T-helper 2 cell (primary cell): Measurements from ENCODE around the gene SLC39A11.

Experiments used
- DNase-seq, 5 experiments: peaks; one replicate each; pipeline versions ENCODE4 v3.0.0 to v3.0.0-alpha.2; 2012 to 2022

Gene SLC39A11

DNA sequence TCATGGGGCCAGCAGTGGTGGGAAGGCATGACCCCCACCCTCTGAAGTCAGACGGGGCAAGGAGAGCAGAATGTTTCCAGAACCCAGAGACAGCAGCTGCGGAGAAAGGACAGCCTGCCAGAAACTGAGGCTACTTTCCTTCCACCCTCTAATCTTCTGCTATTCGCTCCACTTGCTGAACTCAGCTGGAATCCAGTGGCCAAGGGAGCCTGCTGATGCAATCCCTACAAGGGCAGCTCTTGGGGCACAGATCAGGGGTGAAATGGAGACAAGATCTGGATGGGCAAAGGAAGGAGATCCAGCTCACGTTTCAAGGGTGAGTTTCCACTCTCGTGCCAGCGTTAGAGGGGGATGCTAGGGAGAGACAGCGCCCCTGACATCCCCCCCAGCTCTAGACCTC, 479.1 kb downstream of the SLC39A11 start:
- DNase-seq, result no peak

DNA sequence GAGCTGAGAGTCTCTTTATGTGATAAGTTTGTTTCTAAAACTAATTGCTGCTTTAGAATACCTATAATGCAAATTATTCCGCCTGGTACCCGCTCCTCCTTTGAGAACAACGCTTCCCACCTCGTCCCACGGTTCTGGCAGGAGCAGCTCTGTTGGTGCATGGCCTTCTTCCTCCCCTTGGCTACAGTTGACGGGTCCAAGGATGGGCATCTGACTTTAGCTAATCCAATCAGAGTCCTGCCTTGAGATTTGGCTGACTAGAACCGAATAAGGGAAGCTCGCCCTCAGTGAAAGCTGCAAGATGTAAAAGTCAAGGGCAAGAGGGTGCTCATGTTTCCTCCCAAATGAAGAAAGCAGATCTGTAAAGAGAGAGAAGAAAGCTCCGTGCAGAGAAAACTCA, 481.3 kb downstream of the SLC39A11 start:
- no peak for DNase-seq

DNA sequence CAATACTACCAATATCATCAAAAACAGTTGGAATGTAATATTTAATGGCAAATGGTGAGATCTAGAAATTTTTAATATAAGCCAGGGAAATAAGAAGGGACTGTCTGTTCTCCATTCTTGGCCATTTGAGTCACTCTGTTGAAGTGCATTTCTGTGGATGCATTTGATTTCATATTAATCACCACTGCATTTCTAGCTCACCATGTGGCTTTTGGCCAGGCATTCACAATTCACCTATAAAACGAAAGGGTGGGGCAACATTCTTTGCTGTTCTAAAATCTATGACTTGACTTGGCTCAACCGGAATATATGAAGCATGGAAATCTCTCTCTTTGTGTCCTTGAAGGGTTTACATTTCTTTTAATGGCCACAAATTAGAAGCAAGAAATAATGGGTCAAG, 483.0 kb downstream of the SLC39A11 start:
- DNase-seq, result no peak

DNA sequence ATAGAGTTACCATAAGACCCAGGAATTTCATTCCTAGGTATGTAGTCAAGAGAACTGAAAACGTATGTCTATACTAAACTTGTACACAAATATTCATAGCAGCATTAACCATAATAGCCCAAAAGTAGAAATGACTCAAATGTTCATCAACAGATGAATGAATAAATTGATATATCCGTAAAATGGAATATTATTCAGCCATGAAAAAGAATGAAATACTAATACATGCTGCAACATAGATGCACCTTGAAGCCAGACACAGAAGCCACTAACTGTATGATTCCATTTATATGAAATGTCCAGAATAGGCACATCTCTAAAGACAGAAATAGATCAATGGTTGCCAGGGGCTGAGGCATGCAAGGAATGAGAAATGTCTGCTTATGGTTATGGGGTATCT, 484.1 kb downstream of the SLC39A11 start:
- no peak for DNase-seq

DNA sequence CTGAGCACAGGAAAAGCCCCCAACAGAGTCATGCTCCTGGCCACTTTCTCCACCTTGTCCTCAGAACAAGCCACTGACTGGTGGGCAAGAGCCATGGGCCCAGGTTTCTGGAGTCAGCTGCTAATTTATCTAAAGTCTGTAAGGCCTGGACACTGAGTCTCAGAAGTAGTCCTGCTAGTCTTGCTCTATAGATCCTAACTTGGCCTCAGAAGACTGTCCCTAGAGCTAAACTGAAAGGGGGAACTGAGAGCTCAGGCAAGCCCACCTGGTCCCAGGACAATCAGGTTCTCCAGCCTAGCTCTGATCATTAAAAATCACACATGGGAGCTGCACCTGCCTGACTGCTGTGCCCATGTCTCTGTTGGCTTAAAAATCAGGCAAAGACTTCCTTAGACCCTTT, 485.8 kb downstream of the SLC39A11 start:
- no peak for DNase-seq

DNA sequence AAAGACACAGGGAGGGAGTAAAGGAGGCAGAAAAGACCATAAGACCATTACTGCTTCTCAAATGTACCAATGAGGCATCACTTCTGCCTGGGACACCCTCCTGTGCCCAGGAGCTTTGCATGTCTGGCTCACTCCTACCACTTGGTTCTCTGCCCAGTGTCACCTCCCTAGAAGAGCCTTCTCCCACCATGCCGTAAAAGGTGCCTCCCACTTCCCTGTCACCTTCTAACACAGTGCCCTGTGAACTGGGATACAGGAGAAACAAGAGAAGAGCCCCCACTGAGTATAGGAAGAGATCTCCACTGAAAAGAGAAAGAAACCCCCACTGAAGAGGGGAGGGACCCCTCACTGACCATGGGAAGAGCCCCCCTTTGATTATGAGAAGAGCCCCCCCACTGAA, 486.9 kb downstream of the SLC39A11 start:
- no peak for DNase-seq

DNA sequence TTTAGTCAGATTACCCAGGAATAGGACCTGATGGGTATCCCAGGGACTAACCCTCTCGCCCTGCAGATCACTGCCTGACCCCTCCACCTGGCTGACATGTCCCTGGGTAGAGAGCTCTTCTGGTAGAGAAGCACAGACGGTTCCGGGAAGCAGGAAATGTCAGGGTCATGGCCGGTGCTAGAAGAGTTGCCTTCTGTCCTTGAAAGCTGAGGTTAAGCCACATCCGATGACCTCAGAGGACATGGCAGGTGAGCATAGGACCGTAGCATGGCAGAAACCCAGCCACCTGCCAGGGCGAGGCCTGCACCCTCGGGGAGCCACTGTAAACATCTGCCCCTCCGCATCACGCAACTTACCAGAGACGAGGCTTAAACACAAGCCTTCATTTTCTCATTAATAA, 488.0 kb downstream of the SLC39A11 start:
- DNase-seq, result no peak

DNA sequence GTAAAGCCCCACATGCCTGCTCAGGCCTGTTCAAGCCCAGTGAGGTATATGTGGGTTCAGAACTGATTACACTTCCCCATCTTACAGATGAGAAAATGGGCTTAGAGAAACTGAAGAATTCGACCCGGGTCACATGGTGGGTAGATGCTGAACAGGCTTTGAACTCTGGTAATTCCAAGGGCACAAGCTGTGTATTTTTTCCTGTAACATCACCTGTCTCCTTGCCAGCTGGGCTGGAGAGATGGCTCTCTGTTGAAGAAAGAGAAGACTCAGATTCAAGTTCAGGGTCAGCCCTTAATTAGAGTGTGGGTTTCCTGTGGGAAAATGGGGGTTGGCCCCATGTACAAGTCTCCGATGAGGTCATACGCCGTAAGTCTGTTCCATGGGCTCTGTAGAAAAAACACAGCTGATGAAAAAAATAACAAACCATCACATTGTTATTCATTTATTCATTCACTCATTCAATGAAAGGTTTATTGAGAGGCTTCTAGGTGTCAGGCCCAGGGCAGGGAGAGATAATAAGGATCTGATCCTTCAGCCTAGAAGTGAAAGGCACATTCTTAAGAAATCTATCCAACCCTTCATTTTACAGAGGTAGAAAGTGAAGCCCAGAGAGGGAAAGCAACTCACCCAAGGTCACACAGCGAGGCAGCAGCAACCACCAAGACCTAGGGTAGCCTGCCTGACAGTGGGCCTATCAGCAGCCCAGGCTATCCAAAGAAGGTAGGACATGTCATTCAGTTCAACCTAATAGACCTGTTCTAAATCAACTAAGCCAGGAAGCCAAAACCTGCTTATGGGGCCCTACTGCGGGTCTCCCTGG, 488.9 kb downstream of the SLC39A11 start:
- no peak for DNase-seq

DNA sequence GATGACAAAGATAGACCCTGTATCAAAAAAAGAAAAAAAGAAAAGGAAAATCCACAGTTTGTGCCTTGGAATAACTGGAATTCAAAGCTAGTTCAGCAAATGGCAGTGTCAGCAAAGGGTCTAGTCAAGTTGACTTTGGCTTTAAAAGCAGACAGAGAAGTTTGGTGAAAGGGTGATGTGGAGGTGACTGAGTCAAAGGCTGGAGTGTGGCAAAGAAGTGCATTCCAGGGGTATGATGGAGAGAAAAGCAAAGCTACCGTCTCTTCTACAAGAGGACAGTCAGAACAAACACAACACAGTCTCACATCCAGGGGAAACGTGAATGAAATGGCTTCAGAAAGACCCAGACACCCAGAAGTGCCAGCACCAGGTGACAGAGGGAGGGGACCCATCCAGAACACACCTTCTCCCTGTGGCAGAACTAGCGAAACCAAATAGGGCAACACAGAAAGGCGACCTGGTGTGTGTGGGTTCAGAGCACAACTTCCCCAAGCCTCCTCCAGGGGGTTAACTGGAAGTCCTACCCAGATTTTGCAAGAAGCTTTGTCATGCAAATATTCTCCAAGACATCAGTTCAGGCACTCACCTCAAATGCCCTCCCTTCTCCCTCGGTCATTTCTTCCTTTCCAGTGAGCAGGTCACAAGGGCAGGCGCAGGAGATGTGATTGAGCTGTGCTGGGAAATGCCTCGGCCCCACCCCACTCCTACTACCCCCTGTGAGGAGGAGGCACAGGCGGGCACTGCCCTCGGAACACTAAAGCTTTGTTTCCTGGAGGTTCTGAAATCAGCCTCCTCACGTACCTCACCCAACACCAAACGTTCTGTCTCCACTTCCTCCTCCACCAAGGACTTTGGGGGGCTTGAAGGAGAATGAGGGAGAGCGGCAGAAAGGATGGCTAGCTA, 489.7 kb downstream of the SLC39A11 start:
- DNase-seq, result no peak

DNA sequence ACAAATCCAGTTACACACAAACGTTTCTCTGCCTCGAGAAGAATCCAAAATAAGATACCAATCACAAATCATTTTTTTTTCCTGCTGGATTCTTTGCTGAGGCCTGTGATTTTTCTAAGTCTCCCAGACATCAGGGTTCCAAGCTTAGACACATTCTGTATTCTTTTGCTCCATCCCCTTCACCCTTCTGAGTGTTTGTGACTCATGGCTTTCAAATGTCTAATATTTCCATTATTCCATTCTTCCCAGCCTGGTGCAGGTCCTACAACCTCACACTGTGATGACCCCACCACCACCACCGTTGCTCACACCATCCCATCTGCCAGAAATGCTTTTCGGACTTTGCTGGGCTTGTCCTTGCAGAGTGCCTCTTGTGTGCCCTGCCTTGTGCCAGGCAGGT, 491.6 kb downstream of the SLC39A11 start:
- DNase-seq, result no peak

DNA sequence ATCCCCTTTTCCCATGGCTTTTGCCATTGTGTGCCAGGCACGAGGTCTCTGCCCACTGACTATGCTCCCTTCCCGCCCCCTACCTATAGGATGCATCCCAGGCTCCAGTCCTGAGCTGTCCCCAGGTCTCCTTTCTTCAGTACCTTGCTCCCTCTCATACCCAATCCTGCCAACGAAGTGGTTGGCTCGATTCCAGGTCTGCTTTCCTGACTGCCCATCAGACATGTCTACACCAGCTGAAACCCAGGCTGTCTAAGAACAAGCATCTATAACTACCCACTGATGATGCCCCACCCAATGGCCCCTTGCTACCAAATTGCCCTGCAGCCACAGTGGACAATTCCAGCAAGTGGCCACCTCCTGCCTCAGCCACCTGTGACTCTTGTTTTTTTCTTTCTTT, 492.6 kb downstream of the SLC39A11 start:
- DNase-seq, result no peak

DNA sequence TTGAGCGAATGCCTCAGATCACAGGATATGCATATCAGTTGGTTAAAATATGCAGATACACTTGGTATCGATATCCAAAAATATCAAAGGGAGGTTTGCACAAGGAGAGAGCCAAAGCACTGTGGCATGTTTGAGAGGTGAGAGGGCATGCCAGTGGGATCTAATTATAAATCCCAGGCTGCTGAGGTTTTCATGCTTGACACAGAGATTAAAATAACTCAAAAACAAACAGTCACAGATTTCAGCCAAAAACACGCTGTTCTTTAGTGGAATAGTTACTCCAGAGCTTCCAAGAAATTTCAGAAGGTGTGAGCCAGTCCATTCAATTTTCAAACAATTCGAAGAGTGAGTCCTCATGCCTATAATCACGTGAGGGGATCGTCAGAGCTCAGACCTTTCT, 493.8 kb downstream of the SLC39A11 start:
- no peak for DNase-seq

DNA sequence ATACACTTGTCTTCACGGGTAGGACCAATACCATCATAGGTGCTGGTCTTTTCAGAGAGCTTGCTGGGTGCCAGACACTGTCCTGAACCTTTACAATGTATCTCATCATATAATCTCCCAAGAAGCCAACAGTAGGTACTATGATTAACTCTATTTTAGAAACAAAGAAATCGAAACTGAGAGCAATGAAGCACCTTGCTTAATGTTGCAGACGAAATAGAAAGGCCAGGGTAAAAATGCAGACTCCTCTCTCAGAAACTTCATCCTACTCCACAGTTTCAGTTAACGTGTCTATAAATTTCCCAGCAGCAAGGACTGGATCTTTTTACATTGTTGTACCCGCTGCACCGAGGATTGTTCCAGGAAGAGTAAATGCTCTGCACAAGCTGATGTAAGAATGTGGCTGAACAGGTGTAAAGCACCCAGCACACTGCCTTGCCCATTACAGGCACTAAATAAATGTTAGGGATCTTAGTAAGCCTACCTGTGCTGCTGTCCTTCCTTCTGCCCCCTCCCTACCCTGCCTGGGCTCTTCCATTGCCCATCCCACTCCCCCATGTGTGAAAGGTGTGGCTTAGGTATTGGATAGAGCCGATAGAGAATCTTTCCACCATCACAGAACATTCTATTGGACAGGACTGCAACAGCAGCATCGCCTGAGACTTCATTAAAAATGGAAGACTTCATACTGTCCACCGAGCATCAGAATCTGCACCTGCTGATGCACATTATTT, 495.0 kb downstream of the SLC39A11 start:
- DNase-seq, result no peak
